ENCODE results near the gene NPFFR1.
A peak's percentile ranks its signal among the peaks of the same experiment; 100 is the strongest.

NPFFR1 gene

GRCh38 chr10:70277396-70278030, 6.3 kb downstream of the NPFFR1 start:
- H3K4me3 ChIP-seq (ENCODE audit: low read length) = no peak overlapping the region
- no peak for DNase-seq (ENCODE audit: low read depth)
- TF ChIP-seq CTCF (conservative IDR thresholded peaks at IDR 0.05; ENCODE audit: low read depth, low read length) = no peak

- H3K4me3 ChIP-seq (ENCODE audit: low read length) = no peak overlapping the region
- no peak for TF ChIP-seq CTCF (conservative IDR thresholded peaks at IDR 0.05; ENCODE audit: low read depth, low read length)
- no peak for DNase-seq (ENCODE audit: low read depth)
Measured at GRCh38 chr10:70274643-70275042, 9.2 kb downstream of the NPFFR1 start.

- TF ChIP-seq CTCF (conservative IDR thresholded peaks at IDR 0.05; ENCODE audit: low read depth, low read length) = peak; percentile 50
- no peak for DNase-seq (ENCODE audit: low read depth)
- no peak overlapping the region for H3K4me3 ChIP-seq (ENCODE audit: low read length)
Measured at GRCh38 chr10:70272925-70273316, 10.9 kb downstream of the NPFFR1 start.

GRCh38 chr10:70271996-70272924, 11.5 kb downstream of the NPFFR1 start:
- H3K4me3 ChIP-seq (ENCODE audit: low read length) = no peak overlapping the region
- no peak for TF ChIP-seq CTCF (conservative IDR thresholded peaks at IDR 0.05; ENCODE audit: low read depth, low read length)
- DNase-seq (ENCODE audit: low read depth) = no peak

- no peak for DNase-seq (ENCODE audit: low read depth)
- TF ChIP-seq CTCF (conservative IDR thresholded peaks at IDR 0.05; ENCODE audit: low read depth, low read length) = no peak
- H3K4me3 ChIP-seq (ENCODE audit: low read length) = no peak overlapping the region
Measured at GRCh38 chr10:70270952-70271351, 12.9 kb downstream of the NPFFR1 start.

GRCh38 chr10:70269741-70270140, 14.1 kb downstream of the NPFFR1 start:
- no peak for DNase-seq (ENCODE audit: low read depth)
- no peak overlapping the region for H3K4me3 ChIP-seq (ENCODE audit: low read length)
- no peak for TF ChIP-seq CTCF (conservative IDR thresholded peaks at IDR 0.05; ENCODE audit: low read depth, low read length)
